Endothelial cell (in vitro differentiated cells): Measurements from ENCODE around the gene KIAA1755. TPM values are rescaled to one million over a fixed set of nuclear protein-coding genes. Genes with fewer than 3 reads are reported as not detected.

Experiments
- DNase-seq: peaks from one replicate; pipeline ENCODE4 v3.0.0; 2021; ENCODE audit warnings: low spot score
- H3K27ac Mint-ChIP-seq: one replicate; pipeline ENCODE4 v1.8.0; 2021; ENCODE audit warnings: mixed read lengths, inconsistent platforms; ENCODE audit not compliant: unreplicated experiment
- H3K27me3 Mint-ChIP-seq: one replicate; pipeline ENCODE4 v1.8.0; 2021; ENCODE audit warnings: mild to moderate bottlenecking, moderate library complexity, mixed read lengths, inconsistent platforms; ENCODE audit not compliant: unreplicated experiment
- H3K36me3 Mint-ChIP-seq: one replicate; pipeline ENCODE4 v1.8.0; 2021; ENCODE audit warnings: mild to moderate bottlenecking, low read depth, mixed read lengths, inconsistent platforms; ENCODE audit not compliant: unreplicated experiment
- H3K4me1 Mint-ChIP-seq: one replicate; pipeline ENCODE4 v1.8.0; 2021; ENCODE audit warnings: mild to moderate bottlenecking, mixed read lengths, inconsistent platforms; ENCODE audit not compliant: unreplicated experiment
- H3K4me3 Mint-ChIP-seq: one replicate; pipeline ENCODE4 v1.8.0; 2021; ENCODE audit warnings: mild to moderate bottlenecking, mixed read lengths, inconsistent platforms; ENCODE audit not compliant: unreplicated experiment
- H3K9me3 Mint-ChIP-seq: one replicate; pipeline ENCODE4 v1.8.0; 2021; ENCODE audit warnings: mixed read lengths, inconsistent platforms; ENCODE audit not compliant: unreplicated experiment
- CTCF ChIP-seq: fragments of 200-600 bp; sonication (generic); IDR thresholded peaks from one replicate; pipeline ENCODE4 v1.5.0; 2021; ENCODE audit warnings: antibody characterized with exemption; ENCODE audit not compliant: unreplicated experiment
- total RNA-seq: library from RNA; stranded (reverse); fragmentation: NEBNext Ultra II Directional; extraction: Animal tissue kit (Norgen Biotek cat#: 25700); gene quantifications from one replicate; pipeline ENCODE4 v1.2.1, GENCODE V29; 2021; ENCODE audit not compliant: unreplicated experiment

The KIAA1755 gene
- total RNA-seq, 1 donor from 2014 or later, result not detected

DNA sequence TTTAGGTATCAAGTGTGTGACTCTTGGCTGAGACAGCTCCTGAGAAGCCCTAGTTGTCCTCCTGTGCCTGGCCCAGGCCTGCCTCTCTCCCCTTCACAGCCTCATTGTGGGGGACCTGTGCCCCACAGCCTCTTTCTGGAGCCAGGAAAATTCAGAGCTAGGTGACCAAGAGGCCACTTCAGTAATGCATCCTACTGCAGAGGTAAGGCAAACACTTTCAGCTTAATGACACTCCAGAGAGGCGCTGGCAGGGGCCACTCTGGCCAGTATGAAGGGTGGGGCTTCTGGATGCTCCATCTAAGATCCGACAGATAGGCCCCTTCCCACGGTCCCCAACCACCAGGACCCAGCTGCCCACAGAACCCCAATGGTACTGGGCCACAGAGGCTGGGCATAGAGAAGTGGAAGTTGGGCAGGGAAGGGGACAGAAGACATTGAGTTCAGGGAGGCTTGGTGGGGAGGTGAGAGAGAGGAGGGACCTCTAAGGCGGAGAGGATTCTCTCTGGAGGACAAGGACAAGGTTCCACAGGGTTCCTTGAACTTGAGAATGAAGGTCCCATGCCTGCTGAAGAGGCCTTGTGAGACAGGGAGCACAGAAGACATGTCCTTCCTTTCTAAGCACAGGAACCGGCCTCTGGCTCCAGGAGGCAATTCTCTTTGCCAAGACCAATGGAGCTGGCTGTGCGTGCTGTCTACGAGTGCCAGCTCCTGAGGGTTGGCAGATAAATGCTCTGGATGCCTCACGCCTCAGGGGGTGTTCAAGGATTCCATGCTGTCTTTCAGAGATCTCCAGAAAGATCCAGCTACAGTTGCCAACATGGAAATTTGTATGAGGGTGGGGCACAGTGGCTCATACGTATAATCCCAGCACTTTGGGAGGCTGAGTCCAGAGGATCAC, 49.1 kb downstream of the KIAA1755 start:
- DNase-seq, result no peak
- H3K27me3 Mint-ChIP-seq, result peaks cover 4% of the 10 kb centered on the region
- no peaks in the 10 kb centered on the region for H3K9me3 Mint-ChIP-seq
- no peak for TF ChIP-seq CTCF
- no peaks in the 10 kb centered on the region for H3K36me3 Mint-ChIP-seq
- no peak overlapping the region for H3K4me3 Mint-ChIP-seq
- no peaks in the 10 kb centered on the region for H3K4me1 Mint-ChIP-seq
- H3K27ac Mint-ChIP-seq, result no peak overlapping the region

DNA sequence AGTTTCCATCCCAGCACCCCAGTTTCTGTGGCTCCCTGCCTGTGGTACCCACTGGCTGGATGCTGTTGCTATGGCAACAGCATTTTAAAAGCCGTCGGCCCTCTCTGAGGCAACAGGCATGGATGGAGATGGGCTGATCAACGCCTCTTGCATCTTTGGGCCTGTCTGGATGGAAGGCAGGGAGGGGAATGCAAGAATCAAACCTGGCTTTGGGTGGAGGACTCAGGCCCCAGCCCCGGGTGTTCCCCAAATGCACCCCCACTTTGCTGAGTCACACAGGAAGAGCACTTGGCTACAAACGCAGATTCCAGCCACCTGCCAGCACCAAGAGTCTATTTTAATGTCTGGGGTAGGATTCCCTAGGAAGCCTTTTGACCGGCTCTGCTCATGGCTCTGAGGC, 49.8 kb downstream of the KIAA1755 start:
- Mint-ChIP-seq H3K36me3 (no peaks in the 10 kb centered on the region), H3K4me3 (no peak overlapping the region), H3K9me3 (no peaks in the 10 kb centered on the region), H3K27ac (no peak overlapping the region), H3K4me1 (no peaks in the 10 kb centered on the region), H3K27me3 (peaks cover 4% of the 10 kb centered on the region)
- no peak for DNase-seq
- TF ChIP-seq CTCF, result no peak

DNA sequence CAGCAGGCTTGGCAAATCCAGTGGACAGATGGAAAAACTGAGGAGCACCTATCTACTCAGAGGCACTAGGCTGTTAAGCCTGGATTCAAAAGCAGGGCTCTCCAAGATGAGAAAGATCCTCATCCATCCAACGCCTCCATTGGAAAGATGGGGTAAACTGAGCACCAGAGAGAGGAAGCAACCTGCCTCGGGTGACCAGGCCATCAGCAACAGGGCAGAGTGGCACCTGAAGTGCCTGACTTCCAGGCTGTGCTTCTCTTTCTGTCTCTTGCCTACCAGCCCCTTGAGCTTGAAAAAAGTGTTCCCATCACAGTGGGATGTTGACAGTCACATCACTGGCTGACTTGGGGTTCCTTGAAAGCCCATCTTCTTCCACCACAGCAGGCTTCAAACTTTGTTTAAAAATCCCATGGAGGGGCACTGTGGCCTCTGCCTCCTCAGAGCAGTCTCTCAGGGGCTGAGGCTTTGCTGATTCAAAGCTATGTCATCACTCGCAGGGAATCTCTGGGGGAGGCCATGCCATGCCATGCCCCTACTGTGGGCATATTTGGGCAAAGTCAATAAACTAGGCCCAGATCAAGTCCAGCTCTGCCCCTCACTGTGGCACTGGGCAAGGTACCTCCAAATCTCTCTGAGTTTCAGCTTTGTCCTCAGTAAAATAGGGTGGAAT, 50.7 kb downstream of the KIAA1755 start:
- no peak overlapping the region for H3K27ac Mint-ChIP-seq
- no peak overlapping the region for H3K4me3 Mint-ChIP-seq
- H3K27me3 Mint-ChIP-seq, result peaks cover 4% of the 10 kb centered on the region
- DNase-seq, result no peak
- no peaks in the 10 kb centered on the region for H3K36me3 Mint-ChIP-seq
- TF ChIP-seq CTCF, result no peak
- H3K9me3 Mint-ChIP-seq, result no peaks in the 10 kb centered on the region
- H3K4me1 Mint-ChIP-seq, result no peaks in the 10 kb centered on the region

DNA sequence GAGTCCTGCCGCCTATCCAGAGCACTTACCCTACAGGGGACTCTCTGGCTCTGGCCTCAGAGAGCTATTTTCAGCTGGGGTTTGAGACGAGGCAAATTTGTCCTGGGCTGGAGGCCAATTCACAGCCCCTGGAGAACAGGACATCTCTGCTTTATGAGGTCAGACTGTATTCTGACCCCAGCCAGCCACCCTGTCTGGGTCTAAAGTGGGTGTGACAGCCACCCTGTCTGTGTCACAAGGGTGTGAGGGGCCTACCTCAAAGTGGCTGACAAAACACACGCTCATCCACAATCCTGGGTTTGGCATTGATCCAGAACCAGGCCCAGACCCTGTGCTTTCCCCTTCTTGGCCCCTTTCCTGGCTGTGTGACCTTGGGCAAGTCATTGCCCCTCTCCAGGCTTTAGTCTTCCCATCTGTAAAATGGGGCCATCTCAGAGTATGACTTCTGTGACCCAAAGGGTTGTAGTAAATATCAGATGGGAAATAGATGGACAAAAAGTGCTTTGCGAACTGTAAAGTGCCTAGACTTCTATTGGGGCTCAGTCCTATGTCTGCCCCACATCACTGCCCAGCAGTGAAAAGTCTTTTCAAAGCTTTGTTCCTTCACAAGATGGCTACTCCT, 51.4 kb downstream of the KIAA1755 start:
- Mint-ChIP-seq H3K27me3 (peaks cover 4% of the 10 kb centered on the region), H3K36me3 (no peaks in the 10 kb centered on the region), H3K4me3 (no peak overlapping the region), H3K4me1 (no peaks in the 10 kb centered on the region), H3K27ac (no peak overlapping the region), H3K9me3 (no peaks in the 10 kb centered on the region)
- no peak for TF ChIP-seq CTCF
- DNase-seq, result no peak
